ENCODE results near the gene DPYD. TPM values are rescaled to one million over a fixed set of nuclear protein-coding genes. Genes with fewer than 3 reads are reported as not detected.

Gene DPYD
- total and polyA plus RNA-seq, 10 of the 15 experiments (the other 5 are each of a cell fraction or from before 2014, with no cell fraction given), result 5.7 to 23.8 (median 10.2) TPM

DNA sequence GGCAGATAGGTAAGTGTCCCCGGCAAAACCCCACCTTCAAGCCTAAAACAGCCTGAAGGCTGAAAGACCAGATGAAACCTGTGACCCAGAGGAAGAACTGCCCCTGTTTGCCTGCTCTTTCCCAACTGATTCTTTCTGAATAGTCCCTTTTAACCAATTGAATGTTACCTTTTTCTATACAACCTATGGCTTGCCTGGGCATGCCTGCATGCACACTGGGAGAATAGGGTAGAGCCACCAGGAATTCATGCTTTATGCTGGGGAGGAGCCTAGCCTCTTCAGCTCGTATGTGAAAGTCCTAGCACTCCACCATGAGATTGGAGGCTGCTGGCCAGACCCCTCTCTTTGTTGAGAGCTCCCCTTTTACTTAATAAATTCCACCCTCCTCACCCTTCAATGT, 859.2 kb downstream of the DPYD start:
- intact Hi-C loops (cut with micrococcal nuclease; ENCODE audit: unreplicated experiment) (no loop called here), in situ Hi-C loops (cut with MboI) (no loop called here)
- SMC1A ChIA-PET (ENCODE audit: uncharacterized antibody, unreplicated experiment), result no interaction called here
- CTCF ChIA-PET, result no interaction called here
- RAD21 ChIA-PET (ENCODE audit: unreplicated experiment), result no interaction called here
- no peak for FAIRE-seq
- no peak for DNase-seq (ENCODE audit: low read depth, low spot score)
- no peak overlapping the region for H3K4me2 ChIP-seq (ENCODE audit: control insufficient read depth, insufficient read depth)
- H4K20me1 ChIP-seq (ENCODE audit: control insufficient read depth, insufficient read depth), result no peaks in the 10 kb centered on the region
- H3K4me3 ChIP-seq, result no peak overlapping the region
- no peak overlapping the region for H2AFZ ChIP-seq (ENCODE audit: control insufficient read depth, low read depth, low read length)
- H3K27me3 ChIP-seq (replicated peaks in 1 of 2; ENCODE audit: control insufficient read depth in 2 of 2, insufficient read depth in 2 of 2, low read length in 1 of 2), result no peaks in the 10 kb centered on the region
- no TSS peak for BruUV-seq (replicated peaks)
- WGBS (ENCODE audit: insufficient coverage, insufficient replicate concordance, low lambda C conversion rate, missing lambda C conversion rate), result 12% methylated on average over 2 of the region's 2 CpGs
- POLR2A ChIA-PET, result no interaction called here
- H3K4me1 ChIP-seq (ENCODE audit: control insufficient read depth, insufficient read depth, low read length), result no peaks in the 10 kb centered on the region
- no peaks in the 10 kb centered on the region for H3K36me3 ChIP-seq (ENCODE audit: control insufficient read depth in 2 of 2, insufficient read depth in 2 of 2, low read length in 1 of 2)
- H3K79me2 ChIP-seq (ENCODE audit: control insufficient read depth, insufficient read depth, low read length), result no peaks in the 10 kb centered on the region
- no peak overlapping the region for H3K9ac ChIP-seq (ENCODE audit: control insufficient read depth, insufficient read depth, low read length)
- H3K27ac ChIP-seq (ENCODE audit: control insufficient read depth, insufficient read depth), result no peak overlapping the region
- no peaks in the 10 kb centered on the region; the same call in 2 of the 3 replicates for H3K9me3 ChIP-seq (replicated peaks; ENCODE audit: control insufficient read depth, insufficient read depth, low read length)
- TF ChIP-seq IKZF2 (IDR thresholded peaks at IDR 0.05) (no peak), CREB1 (IDR thresholded peaks at IDR 0.05; ENCODE audit: low read depth) (no peak), HDAC6 (IDR thresholded peaks at IDR 0.05; ENCODE audit: unreplicated experiment) (no peak), CBX3 (IDR thresholded peaks at IDR 0.05; ENCODE audit: borderline replicate concordance, low read depth) (no peak), BMI1 (IDR thresholded peaks at IDR 0.05; ENCODE audit: borderline replicate concordance) (no peak), GABPA (IDR thresholded peaks at IDR 0.05; ENCODE audit: low read depth) (no peak), RAD51 (IDR thresholded peaks at IDR 0.05) (no peak), ETV6 (conservative IDR thresholded peaks at IDR 0.05 in 1 of 2, IDR thresholded peaks at IDR 0.05 in 1 of 2; ENCODE audit: borderline replicate concordance in 1 of 2, low read depth in 1 of 2) (no peak), ZNF384 (IDR thresholded peaks at IDR 0.05; ENCODE audit: borderline replicate concordance, low read depth, low read length) (no peak), MXI1 (IDR thresholded peaks at IDR 0.05; ENCODE audit: low read depth, low read length) (no peak), ZBTB4 (CRISPR knock-in tag; IDR thresholded peaks at IDR 0.05) (no peak), ZSCAN29 (IDR thresholded peaks at IDR 0.05) (no peak), CBFB (IDR thresholded peaks at IDR 0.05; ENCODE audit: low read depth) (no peak), DPF2 (IDR thresholded peaks at IDR 0.05) (no peak), KAT2A (conservative IDR thresholded peaks at IDR 0.05; ENCODE audit: control insufficient read depth, low read depth, low read length) (no peak), SMAD1 (IDR thresholded peaks at IDR 0.05; ENCODE audit: low read depth, partially characterized antibody) (no peak), PKNOX1 (IDR thresholded peaks at IDR 0.05) (no peak), ATF3 (IDR thresholded peaks at IDR 0.05; ENCODE audit: borderline replicate concordance, extremely low read depth, low read depth, low read length) (no peak)
- no peak for ATAC-seq

All from GM12878 (cell line).